ENCODE results near the gene PLIN5.

The PLIN5 gene

DNA sequence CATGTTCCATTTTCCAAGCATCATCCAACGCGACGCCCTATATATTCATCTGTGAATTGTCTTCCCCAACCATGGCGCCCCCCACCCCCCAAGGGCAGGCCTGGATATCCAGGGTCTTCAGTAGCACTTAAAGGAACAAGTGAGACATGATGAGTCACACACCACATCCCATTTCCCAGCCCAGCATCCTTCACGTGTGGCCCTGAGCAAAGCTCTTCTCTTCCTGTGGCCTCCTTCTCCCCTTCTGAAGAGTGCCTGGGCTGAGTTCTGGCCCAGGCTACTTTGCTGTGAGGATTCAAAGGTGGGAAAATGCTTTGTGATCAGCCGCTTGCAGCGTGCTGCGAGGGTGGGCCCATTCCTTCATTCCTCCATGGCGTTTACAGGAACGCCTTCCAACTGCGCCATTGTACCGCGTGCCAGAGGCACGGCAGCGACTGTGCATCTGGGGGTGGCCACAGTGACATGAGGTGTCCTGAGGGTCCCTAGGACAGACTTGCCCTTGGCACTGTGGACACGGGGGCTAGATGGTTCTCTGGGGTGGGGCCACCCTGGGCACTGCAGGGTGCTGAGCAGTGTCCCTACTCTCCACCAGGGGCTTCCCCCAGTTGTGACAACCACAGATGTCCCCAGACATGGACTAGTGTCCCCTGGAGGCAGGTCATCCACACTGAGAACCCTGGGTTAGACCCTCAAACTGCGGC is 28.4 kb downstream of the PLIN5 start:
- Histone ChIP-seq H3K36me3 (ENCODE audit: control insufficient read depth, insufficient read depth, low read length, severe bottlenecking) (peaks cover 79% of the 10 kb centered on the region), H3K9me3 (ENCODE audit: control insufficient read depth, low read length) (no peaks in the 10 kb centered on the region), H3K27me3 (replicated peaks; ENCODE audit: control insufficient read depth, insufficient read depth, low read length) (no peaks in the 10 kb centered on the region), H3K4me1 (ENCODE audit: control insufficient read depth, insufficient read depth, low read length) (peaks cover 29% of the 10 kb centered on the region), H3K4me3 (ENCODE audit: low read length) (peak overlapping the region; percentile 68), H3K9ac (ENCODE audit: low read length) (peak overlapping the region; percentile 64)
- no peak for DNase-seq (ENCODE audit: low read depth)

DNA sequence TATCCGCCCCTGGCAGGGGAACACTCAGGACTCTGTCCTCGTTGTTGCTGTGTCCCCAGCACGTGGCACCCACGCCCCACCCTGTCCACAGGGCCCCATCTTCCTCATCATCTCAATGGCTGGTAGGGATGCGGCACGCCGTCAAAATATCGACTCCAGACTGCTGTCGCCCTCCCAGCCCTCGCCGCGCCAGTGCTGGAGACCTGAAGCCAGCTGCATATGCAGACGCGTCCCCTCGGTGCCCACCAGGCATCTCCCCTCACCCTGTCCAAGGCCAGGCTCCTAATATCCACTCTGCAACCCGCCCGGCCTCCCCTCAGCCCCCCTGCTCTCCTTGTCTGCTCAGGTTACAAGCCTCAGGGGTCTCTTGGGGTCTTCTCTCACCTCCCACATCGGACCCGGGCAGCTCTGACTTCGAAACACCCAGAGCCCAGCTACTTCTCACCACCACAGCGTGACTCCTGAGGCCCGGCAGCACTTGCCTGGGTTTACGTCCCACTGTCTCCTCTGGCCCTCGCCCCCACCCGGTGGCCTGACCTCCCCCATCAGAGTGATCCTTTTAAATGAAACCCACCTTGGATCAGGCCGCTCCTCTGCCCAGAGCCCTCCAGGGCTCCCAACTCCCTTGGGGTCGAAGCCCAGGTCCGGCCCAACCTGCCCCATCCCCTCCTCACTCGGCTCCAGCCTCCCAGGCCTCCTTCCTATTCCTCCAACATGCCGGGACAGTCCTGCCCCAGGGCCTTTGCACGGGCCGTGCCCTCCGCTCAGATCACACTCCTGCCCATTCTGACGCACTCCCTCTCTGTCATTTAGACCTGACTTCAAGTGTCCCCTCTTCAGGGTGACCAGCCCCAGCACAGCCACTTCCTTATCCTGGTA is 29.2 kb downstream of the PLIN5 start:
- Histone ChIP-seq H3K4me3 (ENCODE audit: low read length) (peak overlapping the region; percentile 68), H3K36me3 (ENCODE audit: control insufficient read depth, insufficient read depth, low read length, severe bottlenecking) (peaks cover 81% of the 10 kb centered on the region), H3K27me3 (replicated peaks; ENCODE audit: control insufficient read depth, insufficient read depth, low read length) (no peaks in the 10 kb centered on the region), H3K9ac (ENCODE audit: low read length) (peak overlapping the region; percentile 64), H3K9me3 (ENCODE audit: control insufficient read depth, low read length) (no peaks in the 10 kb centered on the region), H3K4me1 (ENCODE audit: control insufficient read depth, insufficient read depth, low read length) (peaks cover 29% of the 10 kb centered on the region)
- no peak for DNase-seq (ENCODE audit: low read depth)

DNA sequence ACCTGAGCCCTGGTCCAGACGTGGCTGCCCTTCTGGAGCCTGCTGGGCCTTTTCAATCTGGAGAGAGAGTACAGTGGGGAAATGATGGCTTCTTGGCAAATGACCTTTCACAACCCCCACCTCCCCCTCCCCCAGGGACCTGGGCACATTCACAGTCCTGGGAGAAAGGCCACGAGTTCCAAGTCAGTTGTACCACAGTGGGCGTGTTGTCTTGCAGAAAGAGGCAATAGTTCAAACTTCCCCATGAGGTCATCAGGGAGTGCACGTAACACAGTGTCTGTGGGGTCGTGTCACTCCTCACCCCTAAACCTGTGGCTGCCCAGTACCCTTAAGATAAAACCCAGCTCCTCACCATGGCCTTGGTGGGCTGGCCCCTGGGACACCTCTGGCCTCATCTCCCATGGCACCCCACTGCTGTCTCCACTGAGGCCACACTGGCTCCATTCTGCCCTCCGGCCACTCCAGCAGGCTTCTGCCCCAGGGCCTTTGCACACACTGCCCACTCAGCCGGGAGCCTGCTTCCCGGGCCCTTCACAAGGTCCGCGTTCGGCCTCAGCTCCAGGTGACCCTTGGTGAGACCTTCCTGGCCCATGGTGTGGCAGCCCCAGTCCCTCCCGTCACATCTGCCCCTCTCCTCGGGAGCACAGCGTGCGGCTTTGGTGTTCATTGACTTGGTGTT is 30.0 kb downstream of the PLIN5 start:
- no peak overlapping the region for H3K4me3 ChIP-seq (ENCODE audit: low read length)
- no peaks in the 10 kb centered on the region for H3K9me3 ChIP-seq (ENCODE audit: control insufficient read depth, low read length)
- DNase-seq (ENCODE audit: low read depth), result no peak
- no peaks in the 10 kb centered on the region for H3K27me3 ChIP-seq (replicated peaks; ENCODE audit: control insufficient read depth, insufficient read depth, low read length)
- peak overlapping the region; percentile 64 for H3K9ac ChIP-seq (ENCODE audit: low read length)
- H3K4me1 ChIP-seq (ENCODE audit: control insufficient read depth, insufficient read depth, low read length), result peaks cover 29% of the 10 kb centered on the region
- H3K36me3 ChIP-seq (ENCODE audit: control insufficient read depth, insufficient read depth, low read length, severe bottlenecking), result peaks cover 85% of the 10 kb centered on the region

DNA sequence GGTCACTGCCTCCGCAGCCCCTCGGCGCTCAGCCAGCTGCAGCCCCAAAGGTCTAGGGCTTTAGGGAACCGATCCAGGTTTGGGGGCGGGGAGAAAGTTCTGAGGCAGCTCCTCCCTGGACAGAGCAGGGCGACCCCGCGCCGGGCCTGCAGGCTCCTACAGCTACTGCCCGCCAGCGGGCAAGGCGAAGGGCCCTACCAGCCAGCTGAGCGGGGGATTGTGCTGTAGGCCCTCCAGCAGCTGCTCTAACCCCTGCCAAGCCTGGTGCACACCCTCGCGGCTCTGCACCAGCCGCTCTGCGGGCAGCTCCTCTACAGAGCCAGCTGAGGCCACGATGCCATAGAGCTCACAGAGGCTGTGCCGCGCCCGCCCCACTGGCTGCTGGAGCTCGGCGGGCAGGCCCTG is 30.7 kb downstream of the PLIN5 start:
- Histone ChIP-seq H3K9me3 (ENCODE audit: control insufficient read depth, low read length) (no peaks in the 10 kb centered on the region), H3K9ac (ENCODE audit: low read length) (peak overlapping the region; percentile 34), H3K27me3 (replicated peaks; ENCODE audit: control insufficient read depth, insufficient read depth, low read length) (no peaks in the 10 kb centered on the region), H3K4me3 (ENCODE audit: low read length) (no peak overlapping the region), H3K4me1 (ENCODE audit: control insufficient read depth, insufficient read depth, low read length) (peaks cover 29% of the 10 kb centered on the region), H3K36me3 (ENCODE audit: control insufficient read depth, insufficient read depth, low read length, severe bottlenecking) (peaks cover 83% of the 10 kb centered on the region)
- DNase-seq (ENCODE audit: low read depth), result no peak

DNA sequence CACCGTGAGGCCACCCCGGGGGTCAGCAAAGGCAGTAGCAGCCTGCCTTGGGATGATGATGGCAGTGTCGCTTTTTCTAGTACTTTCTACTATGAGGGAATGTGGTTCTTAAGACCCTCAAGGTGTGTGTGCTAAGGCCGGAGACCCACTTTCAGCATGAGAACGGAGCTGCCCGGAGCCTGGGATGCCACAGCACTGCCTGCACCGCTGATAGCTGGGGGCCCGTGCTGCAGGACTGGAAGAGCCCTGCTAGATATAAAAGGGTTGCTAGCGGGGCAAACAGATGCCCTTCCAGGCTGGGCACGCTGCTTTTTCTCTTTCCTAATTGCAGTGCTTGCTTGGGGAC is 31.2 kb downstream of the PLIN5 start:
- Histone ChIP-seq H3K36me3 (ENCODE audit: control insufficient read depth, insufficient read depth, low read length, severe bottlenecking) (peaks cover 83% of the 10 kb centered on the region), H3K9ac (ENCODE audit: low read length) (peak overlapping the region; percentile 34), H3K4me3 (ENCODE audit: low read length) (no peak overlapping the region), H3K9me3 (ENCODE audit: control insufficient read depth, low read length) (no peaks in the 10 kb centered on the region), H3K4me1 (ENCODE audit: control insufficient read depth, insufficient read depth, low read length) (peaks cover 29% of the 10 kb centered on the region), H3K27me3 (replicated peaks; ENCODE audit: control insufficient read depth, insufficient read depth, low read length) (no peaks in the 10 kb centered on the region)
- DNase-seq (ENCODE audit: low read depth), result no peak

DNA sequence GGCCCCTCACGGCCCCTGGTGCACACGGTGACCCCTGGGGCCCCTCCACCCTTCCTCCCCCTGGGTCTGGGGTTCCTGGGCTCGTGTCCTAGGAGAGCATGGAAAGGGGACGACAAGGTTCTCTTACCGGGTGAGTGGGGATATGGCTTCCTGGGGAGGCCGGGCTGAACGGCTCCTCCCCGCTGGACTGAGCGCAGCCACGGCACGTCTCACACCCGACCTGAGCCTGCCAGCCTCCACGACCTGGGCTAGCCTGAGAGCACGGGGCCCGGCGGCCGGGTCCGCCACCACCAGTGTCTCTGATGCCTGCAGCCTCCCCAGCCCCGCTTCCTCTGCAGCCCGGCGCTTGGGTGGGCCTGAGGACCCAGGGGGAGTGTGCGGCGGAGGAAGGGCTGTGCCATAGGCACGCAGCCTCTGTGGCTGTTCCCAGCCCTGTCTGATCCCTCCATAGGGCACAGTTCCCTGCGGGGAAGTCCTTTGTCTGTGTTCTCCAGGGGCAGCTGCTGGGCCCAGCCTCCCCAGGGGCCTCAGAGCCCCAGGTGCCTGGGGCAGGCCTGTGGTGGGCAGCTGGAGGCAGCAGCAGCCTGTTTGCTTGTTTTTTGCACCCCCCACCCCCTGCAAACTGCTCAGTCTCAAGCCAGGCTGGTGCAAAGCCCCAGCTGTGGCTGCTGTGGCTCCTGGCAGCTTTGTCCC is 31.7 kb downstream of the PLIN5 start:
- H3K4me3 ChIP-seq (ENCODE audit: low read length), result no peak overlapping the region
- H3K9me3 ChIP-seq (ENCODE audit: control insufficient read depth, low read length), result no peaks in the 10 kb centered on the region
- no peak for DNase-seq (ENCODE audit: low read depth)
- no peak overlapping the region for H3K9ac ChIP-seq (ENCODE audit: low read length)
- peaks cover 84% of the 10 kb centered on the region for H3K36me3 ChIP-seq (ENCODE audit: control insufficient read depth, insufficient read depth, low read length, severe bottlenecking)
- peaks cover 29% of the 10 kb centered on the region for H3K4me1 ChIP-seq (ENCODE audit: control insufficient read depth, insufficient read depth, low read length)
- no peaks in the 10 kb centered on the region for H3K27me3 ChIP-seq (replicated peaks; ENCODE audit: control insufficient read depth, insufficient read depth, low read length)

DNA sequence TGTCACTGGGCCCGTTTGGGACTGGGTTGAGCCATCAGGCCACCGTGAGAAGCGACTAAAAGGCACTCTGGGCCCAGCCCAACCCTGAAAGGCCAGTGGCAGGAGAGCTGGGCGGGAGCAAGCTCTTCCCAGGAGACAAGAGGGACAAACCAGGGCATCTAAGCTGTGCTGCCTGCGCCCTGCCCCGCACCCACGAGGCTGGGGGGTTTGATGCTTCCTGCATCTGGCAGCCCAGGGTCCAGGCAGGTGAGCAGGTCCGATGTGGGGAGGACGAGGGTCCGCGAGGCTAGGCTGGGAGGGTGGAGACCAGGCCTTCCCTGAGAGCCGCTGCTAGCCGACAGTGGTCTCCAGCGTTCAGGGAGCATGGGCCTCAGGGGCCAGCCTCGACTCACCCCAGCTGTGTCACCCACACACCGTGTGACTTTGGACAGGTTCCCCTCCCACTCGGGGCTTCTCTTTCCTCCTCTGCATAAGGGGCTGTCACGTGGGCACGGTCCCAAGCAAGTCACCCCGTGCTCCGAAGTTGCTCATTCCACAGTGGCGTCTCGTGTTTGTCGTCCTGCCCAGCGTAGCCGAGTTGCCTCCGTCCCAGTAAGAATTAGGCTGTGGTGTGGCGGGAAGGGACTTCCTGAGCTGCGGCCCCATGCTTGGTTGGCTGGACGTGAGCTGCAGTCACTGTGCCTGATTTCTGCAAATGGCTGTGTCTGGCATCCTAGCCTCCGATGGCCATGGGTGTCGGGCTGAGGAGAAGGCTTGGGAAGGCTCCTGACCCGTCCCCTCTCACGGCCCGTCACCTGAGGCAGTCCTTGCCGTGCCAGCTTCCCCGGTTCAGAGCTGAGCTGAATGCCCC is 32.5 kb downstream of the PLIN5 start:
- Histone ChIP-seq H3K36me3 (ENCODE audit: control insufficient read depth, insufficient read depth, low read length, severe bottlenecking) (peaks cover 84% of the 10 kb centered on the region), H3K9ac (ENCODE audit: low read length) (no peak overlapping the region), H3K9me3 (ENCODE audit: control insufficient read depth, low read length) (no peaks in the 10 kb centered on the region), H3K4me3 (ENCODE audit: low read length) (no peak overlapping the region), H3K4me1 (ENCODE audit: control insufficient read depth, insufficient read depth, low read length) (peaks cover 25% of the 10 kb centered on the region), H3K27me3 (replicated peaks; ENCODE audit: control insufficient read depth, insufficient read depth, low read length) (no peaks in the 10 kb centered on the region)
- no peak for DNase-seq (ENCODE audit: low read depth)

DNA sequence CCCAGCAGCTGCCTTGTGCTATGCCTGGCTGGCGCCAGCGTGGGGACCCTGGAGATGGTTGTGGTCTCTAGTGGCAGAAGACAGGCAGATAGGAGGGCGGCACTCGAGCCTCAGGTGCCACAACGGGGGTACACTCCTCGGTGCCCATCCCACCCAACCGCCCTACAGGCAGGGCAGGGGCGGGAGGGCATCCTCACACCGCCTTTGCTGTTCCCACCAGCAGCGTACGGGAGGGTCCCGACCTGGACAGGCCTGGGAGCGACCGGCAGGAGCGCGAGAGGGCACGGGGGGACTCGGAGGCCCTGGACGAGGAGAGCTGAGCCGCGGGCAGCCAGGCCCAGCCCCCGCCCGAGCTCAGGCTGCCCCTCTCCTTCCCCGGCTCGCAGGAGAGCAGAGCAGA is 33.3 kb downstream of the PLIN5 start:
- Histone ChIP-seq H3K4me3 (ENCODE audit: low read length) (no peak overlapping the region), H3K36me3 (ENCODE audit: control insufficient read depth, insufficient read depth, low read length, severe bottlenecking) (peaks cover 80% of the 10 kb centered on the region), H3K9me3 (ENCODE audit: control insufficient read depth, low read length) (no peaks in the 10 kb centered on the region), H3K27me3 (replicated peaks; ENCODE audit: control insufficient read depth, insufficient read depth, low read length) (no peaks in the 10 kb centered on the region), H3K4me1 (ENCODE audit: control insufficient read depth, insufficient read depth, low read length) (peaks cover 17% of the 10 kb centered on the region), H3K9ac (ENCODE audit: low read length) (no peak overlapping the region)
- no peak for DNase-seq (ENCODE audit: low read depth)

DNA sequence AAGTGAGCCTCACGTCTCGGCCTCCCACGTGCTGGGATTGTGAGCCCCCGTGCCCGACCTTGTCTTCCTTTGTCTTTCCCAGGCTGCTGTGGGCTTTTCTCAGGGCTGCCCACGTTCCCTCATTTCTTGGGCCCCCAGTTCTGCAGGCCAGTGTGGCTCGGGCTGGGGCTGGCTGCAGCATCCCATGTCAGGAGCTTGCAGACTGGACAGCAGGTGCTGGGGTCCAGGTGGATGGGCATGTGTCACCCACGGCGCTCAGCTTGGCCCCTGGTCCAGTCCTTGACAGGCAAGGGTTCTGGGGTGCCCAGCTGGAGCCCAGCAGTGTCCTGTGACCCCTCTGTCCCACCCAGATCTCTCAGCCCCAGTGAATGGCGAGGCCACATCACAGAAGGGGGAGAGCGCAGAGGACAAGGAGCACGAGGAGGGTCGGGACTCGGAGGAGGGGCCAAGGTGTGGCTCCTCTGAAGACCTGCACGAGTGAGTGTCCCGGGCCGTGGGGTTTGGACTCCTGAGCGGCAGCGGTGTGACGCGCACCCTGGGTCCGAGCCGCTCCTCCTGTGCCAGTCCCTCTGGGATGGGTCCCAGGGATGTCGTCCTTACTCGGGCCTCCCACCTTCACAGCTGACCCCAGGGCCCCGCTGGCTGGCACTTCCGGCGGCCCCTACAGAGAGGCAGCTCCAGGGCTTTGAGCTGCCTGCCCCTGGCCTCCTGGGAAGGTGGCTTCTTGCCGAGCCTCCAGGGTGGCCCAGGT is 34.0 kb downstream of the PLIN5 start:
- DNase-seq (ENCODE audit: low read depth), result no peak
- Histone ChIP-seq H3K9ac (ENCODE audit: low read length) (no peak overlapping the region), H3K4me3 (ENCODE audit: low read length) (no peak overlapping the region), H3K4me1 (ENCODE audit: control insufficient read depth, insufficient read depth, low read length) (peaks cover 10% of the 10 kb centered on the region), H3K27me3 (replicated peaks; ENCODE audit: control insufficient read depth, insufficient read depth, low read length) (no peaks in the 10 kb centered on the region), H3K9me3 (ENCODE audit: control insufficient read depth, low read length) (no peaks in the 10 kb centered on the region), H3K36me3 (ENCODE audit: control insufficient read depth, insufficient read depth, low read length, severe bottlenecking) (peaks cover 80% of the 10 kb centered on the region)

DNA sequence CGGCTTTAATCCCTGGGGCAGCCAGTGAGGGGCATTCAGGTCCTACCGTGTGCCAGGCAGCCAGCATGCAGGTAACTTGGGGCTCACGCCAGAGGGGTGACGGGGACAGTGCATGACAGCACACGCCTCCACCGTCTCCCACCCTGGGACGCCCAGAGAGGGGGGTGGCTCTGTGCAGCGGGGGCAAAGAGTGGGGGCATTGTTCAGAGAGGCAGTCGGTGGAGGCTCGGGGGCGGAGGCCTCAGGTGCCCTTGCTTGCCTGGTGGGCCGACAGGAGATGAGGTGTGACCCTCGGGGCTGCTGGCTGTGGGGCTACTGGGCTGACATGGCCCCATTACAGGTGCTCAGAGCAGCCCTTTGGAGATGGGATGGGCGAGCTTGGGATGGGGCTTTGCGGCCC is 35.2 kb downstream of the PLIN5 start:
- Histone ChIP-seq H3K9me3 (ENCODE audit: control insufficient read depth, low read length) (no peaks in the 10 kb centered on the region), H3K27me3 (replicated peaks; ENCODE audit: control insufficient read depth, insufficient read depth, low read length) (no peaks in the 10 kb centered on the region), H3K9ac (ENCODE audit: low read length) (no peak overlapping the region), H3K4me3 (ENCODE audit: low read length) (no peak overlapping the region), H3K36me3 (ENCODE audit: control insufficient read depth, insufficient read depth, low read length, severe bottlenecking) (peaks cover 79% of the 10 kb centered on the region), H3K4me1 (ENCODE audit: control insufficient read depth, insufficient read depth, low read length) (peaks cover 8% of the 10 kb centered on the region)
- DNase-seq (ENCODE audit: low read depth), result no peak
